ENCODE results near the gene SIX2. TPM values are rescaled to one million over a fixed set of nuclear protein-coding genes. Genes with fewer than 3 reads are reported as not detected.

SIX2 gene
- total and polyA plus RNA-seq, 2 of the 8 experiments (the other 6 are each of a cell fraction or from before 2014, with no cell fraction given), result 0.47 to 1.0 TPM

GRCh38 chr2:45033302-45033701, 24.1 kb upstream of the SIX2 start (continued):
- TF ChIP-seq ATF2 (IDR thresholded peaks at IDR 0.05; ENCODE audit: low read length) (no peak), POLR2A (IDR thresholded peaks at IDR 0.05; ENCODE audit: control extremely low read depth in 1 of 2, low read depth in 2 of 2, low read length in 2 of 2) (no peak), TAF1 (IDR thresholded peaks at IDR 0.05; ENCODE audit: low read depth, low read length) (no peak), EP300 (IDR thresholded peaks at IDR 0.05; ENCODE audit: borderline replicate concordance in 1 of 2, low read depth in 2 of 2, low read length in 2 of 2) (no peak), NRF1 (IDR thresholded peaks at IDR 0.05; ENCODE audit: low read depth, low read length) (no peak)
